GM12878 (cell line): ENCODE results near the gene CACNA2D4. TPM values are rescaled to one million over a fixed set of nuclear protein-coding genes. Genes with fewer than 3 reads are reported as not detected.

Experiments
- ATAC-seq: fragments of 200-7000 bp; cut with Tn5 transposase; 3 replicates; pipeline ENCODE4 v1.9.1; 2020; ENCODE audit warnings: mild to moderate bottlenecking, moderate library complexity
- BruUV-seq: library from RNA; stranded (reverse); fragments of 400-500 nt; replicated peaks from 2 replicates; lab custom pipeline; 2021; lab: Mats Ljungman, UMichigan
- CTCF ChIA-PET: fragments of 300-600 bp; sonication (Branson Sonifier 250); formaldehyde crosslinking; extraction: SDS; loops from one replicate; lab custom pipeline; 2021; ENCODE audit warnings: inconsistent platforms; lab: Yijun Ruan, JAX
- POLR2A ChIA-PET: fragments of 350-600 bp; formaldehyde crosslinking; extraction: SDS; loops from one replicate; lab custom pipeline; 2021; ENCODE audit warnings: inconsistent platforms; lab: Charles Lee
- RAD21 ChIA-PET: fragments of 300-600 bp; sonication (Branson Sonifier 250); formaldehyde crosslinking; loops from one replicate; lab custom pipeline; 2023; ENCODE audit warnings: antibody characterized with exemption; ENCODE audit not compliant: unreplicated experiment; lab: Charles Lee
- SMC1A ChIA-PET: fragments of 300-600 bp; sonication (Branson Sonifier 250); formaldehyde crosslinking; loops from one replicate; lab custom pipeline; 2023; ENCODE audit not compliant: unreplicated experiment, uncharacterized antibody; lab: Charles Lee
- DNase-seq: peaks from one replicate; pipeline ENCODE4 v3.0.0-alpha.2; 2011; ENCODE audit warnings: low read depth, low spot score
- FAIRE-seq: peaks from 3 replicates; lab custom pipeline; 2011; peaks lifted over from hg19 to GRCh38; lab: Jason Lieb, UNC
- H2AFZ ChIP-seq: 2 replicates; pipeline ENCODE4 v1.6.0; 2011; ENCODE audit warnings: low read depth, low read length, control low read depth; ENCODE audit not compliant: control insufficient read depth
- H3K27ac ChIP-seq: 2 replicates; pipeline ENCODE4 v1.5.1; 2011; ENCODE audit warnings: control low read depth; ENCODE audit not compliant: control insufficient read depth, insufficient read depth
- H3K27me3 ChIP-seq, 2 experiments: replicated peaks in 1 of 2; 2 replicates each; pipeline versions ENCODE4 v1.6.0 to v1.6.1; 2011; ENCODE audit warnings: low read length in 1 of 2; ENCODE audit not compliant: control insufficient read depth in 2 of 2, insufficient read depth in 2 of 2
- H3K36me3 ChIP-seq, 2 experiments: 2 replicates each; pipeline ENCODE4 v1.5.1; 2011; ENCODE audit warnings: low read length in 1 of 2; ENCODE audit not compliant: control insufficient read depth in 2 of 2, insufficient read depth in 2 of 2
- H3K4me1 ChIP-seq: 2 replicates; pipeline ENCODE4 v1.6.1; 2011; ENCODE audit warnings: mild to moderate bottlenecking, low read length, moderate library complexity, mixed read lengths; ENCODE audit not compliant: control insufficient read depth, insufficient read depth
- H3K4me2 ChIP-seq: 2 replicates; pipeline ENCODE4 v1.6.0; 2011; ENCODE audit warnings: control low read depth; ENCODE audit not compliant: control insufficient read depth, insufficient read depth
- H3K4me3 ChIP-seq: fragments of 200-600 bp; sonication (generic); 2 replicates; pipeline ENCODE4 v1.5.1; 2016
- H3K79me2 ChIP-seq: 2 replicates; pipeline ENCODE4 v1.6.0; 2011; ENCODE audit warnings: low read length; ENCODE audit not compliant: control insufficient read depth, insufficient read depth
- H3K9ac ChIP-seq: 2 replicates; pipeline ENCODE4 v1.8.0; 2011; ENCODE audit warnings: low read length, control low read depth, mixed read lengths; ENCODE audit not compliant: control insufficient read depth, insufficient read depth
- H3K9me3 ChIP-seq: replicated peaks from 3 replicates; pipeline ENCODE4 v1.5.1; 2011; ENCODE audit warnings: mild to moderate bottlenecking, low read length; ENCODE audit not compliant: control insufficient read depth, insufficient read depth
- H4K20me1 ChIP-seq: 2 replicates; pipeline ENCODE4 v1.6.0; 2011; ENCODE audit not compliant: control insufficient read depth, insufficient read depth
- CHD1 ChIP-seq: IDR thresholded peaks from 2 replicates; pipeline ENCODE4 v1.6.1; 2012; ENCODE audit warnings: low read depth, low read length, improper control_type of control experiment
- CHD4 ChIP-seq: fragments of 200-600 bp; sonication (generic); IDR thresholded peaks from 2 replicates; pipeline ENCODE4 v1.6.1; 2016; ENCODE audit warnings: mild to moderate bottlenecking
- POLR2A ChIP-seq: IDR thresholded peaks from 2 replicates; pipeline ENCODE4 v1.6.1; 2011; ENCODE audit warnings: low read depth, mild to moderate bottlenecking, low read length
- SPI1 ChIP-seq: IDR thresholded peaks from 2 replicates; pipeline ENCODE4 v1.6.1; 2011; ENCODE audit warnings: low read depth, mild to moderate bottlenecking, low read length, moderate library complexity, borderline replicate concordance; ENCODE audit not compliant: insufficient read depth
- SRF ChIP-seq, 2 experiments: IDR thresholded peaks; 2 replicates each; pipeline ENCODE4 v1.6.1; 2011; ENCODE audit warnings: low read depth in 2 of 2, low read length in 2 of 2, mild to moderate bottlenecking in 1 of 2, moderate library complexity in 1 of 2
- WRNIP1 ChIP-seq: IDR thresholded peaks from 2 replicates; pipeline ENCODE4 v1.6.1; 2011; ENCODE audit warnings: low read depth, low read length, improper control_type of control experiment, borderline replicate concordance
- WGBS: methylation state at CpG from one replicate; pipeline ENCODE4 v1.1.6; 2016; ENCODE audit warnings: low lambda C conversion rate; ENCODE audit not compliant: insufficient replicate concordance, insufficient coverage; ENCODE audit errors: missing lambda C conversion rate; 5-methylcytosine and 5-hydroxymethylcytosine counted together
- in situ Hi-C: fragments of 300-500 bp; cut with MboI; formaldehyde crosslinking; loops from 9 replicates; pipeline ENCODE4 v1.14.3; 2018; ENCODE audit warnings: mixed read lengths
- intact Hi-C: fragments of 100-400 bp; cut with micrococcal nuclease; formaldehyde crosslinking; loops from one replicate; pipeline ENCODE4 v1.14.2; 2022; ENCODE audit not compliant: unreplicated experiment
- polyA plus RNA-seq, 11 experiments: library from polyadenylated mRNA; depleted of rRNA in 4 of 11; unstranded in 6 of 11; stranded (reverse) in 5 of 11; fragments of >200 nt; fragmentation: Nextera tagmentation in 4 of 11; fragmentation: Illumina TruSeq in 1 of 11; extraction: Ambion mirVana in 4 of 11; extraction: Trizol in 1 of 11; gene quantifications; 1 replicate in 1 of 11; 2 replicates in 10 of 11; pipeline versions ENCODE4 v1.2.1 to v1.2.3, GENCODE V29; 2011 to 2016; ENCODE audit warnings: inconsistent platforms in 2 of 11, missing spikeins in 2 of 11, low read depth in 1 of 11
- total RNA-seq, 4 experiments: library from RNA; depleted of rRNA in 3 of 4; stranded (reverse); fragments of >200 nt in 3 of 4; fragmentation: Illumina TruSeq in 1 of 4; extraction: Trizol in 1 of 4; gene quantifications; 2 replicates each; pipeline versions ENCODE4 v1.2.1 to v1.2.3, GENCODE V29; 2013 to 2021
- TF ChIP-seq, protein P1 (sequence below): fragments of 450-650 bp; IDR thresholded peaks from 2 replicates; pipeline ENCODE4 v1.6.1; 2017; ENCODE audit warnings: mild to moderate bottlenecking, moderate library complexity
- TF ChIP-seq, protein P2 (sequence below): fragments of 450-650 bp; IDR thresholded peaks from 2 replicates; pipeline ENCODE4 v1.6.1; 2018; ENCODE audit warnings: borderline replicate concordance, mild to moderate bottlenecking; ENCODE audit not compliant: partially characterized antibody
- TF ChIP-seq, protein P3 (sequence below): IDR thresholded peaks from 2 replicates; pipeline ENCODE4 v1.6.1; 2011; ENCODE audit warnings: mild to moderate bottlenecking, low read depth, low read length, moderate library complexity; ENCODE audit not compliant: insufficient replicate concordance
- TF ChIP-seq, protein P4 (sequence below): IDR thresholded peaks from 2 replicates; pipeline ENCODE4 v1.6.1; 2011; ENCODE audit warnings: borderline replicate concordance, low read depth, mild to moderate bottlenecking, moderate library complexity, mixed read lengths, low read length; ENCODE audit not compliant: insufficient read depth; ENCODE audit errors: extremely low read length

CACNA2D4 gene
- total and polyA plus RNA-seq, 10 of the 15 experiments (the other 5 are each of a cell fraction or from before 2014, with no cell fraction given): 0.03 to 1.0 (median 0.65) TPM

DNA sequence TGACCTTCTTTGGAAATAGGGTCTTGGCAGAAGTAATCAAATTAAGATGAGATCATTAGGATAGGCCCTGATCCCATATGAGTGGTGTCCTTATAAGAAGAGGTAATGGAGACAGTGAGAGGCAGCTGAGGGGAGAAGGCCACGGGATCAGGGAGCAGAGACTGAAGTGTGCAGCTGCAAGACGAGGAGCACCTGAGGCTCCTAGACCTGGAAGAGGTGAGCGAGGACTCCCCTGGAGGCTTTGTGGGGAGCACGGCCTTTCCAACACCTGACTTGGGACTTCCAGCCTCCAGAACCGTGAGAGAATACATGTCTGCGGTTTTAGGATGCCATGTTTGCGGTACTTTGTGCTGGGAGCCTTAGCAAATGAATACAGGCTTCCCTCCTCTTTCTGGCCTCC is 60.6 kb downstream of the CACNA2D4 start (continued):
- TF ChIP-seq, protein P1, sequence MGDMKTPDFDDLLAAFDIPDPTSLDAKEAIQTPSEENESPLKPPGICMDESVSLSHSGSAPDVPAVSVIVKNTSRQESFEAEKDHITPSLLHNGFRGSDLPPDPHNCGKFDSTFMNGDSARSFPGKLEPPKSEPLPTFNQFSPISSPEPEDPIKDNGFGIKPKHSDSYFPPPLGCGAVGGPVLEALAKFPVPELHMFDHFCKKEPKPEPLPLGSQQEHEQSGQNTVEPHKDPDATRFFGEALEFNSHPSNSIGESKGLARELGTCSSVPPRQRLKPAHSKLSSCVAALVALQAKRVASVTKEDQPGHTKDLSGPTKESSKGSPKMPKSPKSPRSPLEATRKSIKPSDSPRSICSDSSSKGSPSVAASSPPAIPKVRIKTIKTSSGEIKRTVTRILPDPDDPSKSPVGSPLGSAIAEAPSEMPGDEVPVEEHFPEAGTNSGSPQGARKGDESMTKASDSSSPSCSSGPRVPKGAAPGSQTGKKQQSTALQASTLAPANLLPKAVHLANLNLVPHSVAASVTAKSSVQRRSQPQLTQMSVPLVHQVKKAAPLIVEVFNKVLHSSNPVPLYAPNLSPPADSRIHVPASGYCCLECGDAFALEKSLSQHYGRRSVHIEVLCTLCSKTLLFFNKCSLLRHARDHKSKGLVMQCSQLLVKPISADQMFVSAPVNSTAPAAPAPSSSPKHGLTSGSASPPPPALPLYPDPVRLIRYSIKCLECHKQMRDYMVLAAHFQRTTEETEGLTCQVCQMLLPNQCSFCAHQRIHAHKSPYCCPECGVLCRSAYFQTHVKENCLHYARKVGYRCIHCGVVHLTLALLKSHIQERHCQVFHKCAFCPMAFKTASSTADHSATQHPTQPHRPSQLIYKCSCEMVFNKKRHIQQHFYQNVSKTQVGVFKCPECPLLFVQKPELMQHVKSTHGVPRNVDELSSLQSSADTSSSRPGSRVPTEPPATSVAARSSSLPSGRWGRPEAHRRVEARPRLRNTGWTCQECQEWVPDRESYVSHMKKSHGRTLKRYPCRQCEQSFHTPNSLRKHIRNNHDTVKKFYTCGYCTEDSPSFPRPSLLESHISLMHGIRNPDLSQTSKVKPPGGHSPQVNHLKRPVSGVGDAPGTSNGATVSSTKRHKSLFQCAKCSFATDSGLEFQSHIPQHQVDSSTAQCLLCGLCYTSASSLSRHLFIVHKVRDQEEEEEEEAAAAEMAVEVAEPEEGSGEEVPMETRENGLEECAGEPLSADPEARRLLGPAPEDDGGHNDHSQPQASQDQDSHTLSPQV: no peak
- TF ChIP-seq, protein P2, sequence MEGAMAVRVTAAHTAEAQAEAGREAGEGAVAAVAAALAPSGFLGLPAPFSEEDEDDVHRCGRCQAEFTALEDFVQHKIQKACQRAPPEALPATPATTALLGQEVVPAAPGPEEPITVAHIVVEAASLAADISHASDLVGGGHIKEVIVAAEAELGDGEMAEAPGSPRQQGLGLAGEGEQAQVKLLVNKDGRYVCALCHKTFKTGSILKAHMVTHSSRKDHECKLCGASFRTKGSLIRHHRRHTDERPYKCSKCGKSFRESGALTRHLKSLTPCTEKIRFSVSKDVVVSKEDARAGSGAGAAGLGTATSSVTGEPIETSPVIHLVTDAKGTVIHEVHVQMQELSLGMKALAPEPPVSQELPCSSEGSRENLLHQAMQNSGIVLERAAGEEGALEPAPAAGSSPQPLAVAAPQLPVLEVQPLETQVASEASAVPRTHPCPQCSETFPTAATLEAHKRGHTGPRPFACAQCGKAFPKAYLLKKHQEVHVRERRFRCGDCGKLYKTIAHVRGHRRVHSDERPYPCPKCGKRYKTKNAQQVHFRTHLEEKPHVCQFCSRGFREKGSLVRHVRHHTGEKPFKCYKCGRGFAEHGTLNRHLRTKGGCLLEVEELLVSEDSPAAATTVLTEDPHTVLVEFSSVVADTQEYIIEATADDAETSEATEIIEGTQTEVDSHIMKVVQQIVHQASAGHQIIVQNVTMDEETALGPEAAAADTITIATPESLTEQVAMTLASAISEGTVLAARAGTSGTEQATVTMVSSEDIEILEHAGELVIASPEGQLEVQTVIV: no peak
- TF ChIP-seq SRF (IDR thresholded peaks at IDR 0.05; ENCODE audit: low read depth in 2 of 2, low read length in 2 of 2): no peak

DNA sequence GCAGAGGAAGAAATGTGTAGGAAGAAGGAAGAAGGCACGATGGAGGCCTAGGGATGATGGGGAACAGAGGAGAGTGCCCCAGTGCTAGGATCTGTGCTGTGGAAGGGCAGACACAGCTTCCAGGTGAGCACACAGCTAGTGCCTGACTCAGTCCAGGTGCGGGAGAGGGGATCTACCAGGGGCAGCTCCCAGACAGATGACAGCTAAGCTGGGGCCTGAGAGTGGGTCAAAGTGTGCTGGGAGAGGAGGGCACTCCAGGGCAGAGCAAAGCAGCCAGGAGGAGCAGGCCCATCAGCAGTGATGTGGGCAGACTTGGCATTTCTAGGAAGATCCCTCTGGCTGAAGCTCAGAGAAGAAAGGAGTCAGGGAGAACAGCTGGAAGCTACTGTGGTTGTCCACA is 61.4 kb downstream of the CACNA2D4 start:
- no peak overlapping the region for H3K4me2 ChIP-seq
- H3K36me3 ChIP-seq: no peaks in the 10 kb centered on the region
- ChIA-PET SMC1A (no interaction called here), CTCF (interaction anchor here (1.1 kb wide), 1 partner anchor 66 kb away, joined by 3 read pairs; no protein-coding TSS in a partner anchor), POLR2A (no interaction called here), RAD21 (no interaction called here)
- no peaks in the 10 kb centered on the region for H3K9me3 ChIP-seq
- DNase-seq: no peak
- H3K4me3 ChIP-seq: no peak overlapping the region
- in situ Hi-C loops: no loop called here
- H2AFZ ChIP-seq: no peak overlapping the region
- no peaks in the 10 kb centered on the region for H3K4me1 ChIP-seq
- FAIRE-seq: no peak
- no peak overlapping the region for H3K27ac ChIP-seq
- no peak for ATAC-seq
- no peak overlapping the region for H3K9ac ChIP-seq
- intact Hi-C loops: no loop called here
- no peaks in the 10 kb centered on the region for H3K79me2 ChIP-seq
- peaks cover 3% of the 10 kb centered on the region in 2 experiments; a peak in 3 of 4 replicates for H3K27me3 ChIP-seq
- no TSS peak for BruUV-seq
- WGBS: 14% methylated on average over 2 of the region's 2 CpGs
- H4K20me1 ChIP-seq: no peaks in the 10 kb centered on the region
- TF ChIP-seq, protein P3, sequence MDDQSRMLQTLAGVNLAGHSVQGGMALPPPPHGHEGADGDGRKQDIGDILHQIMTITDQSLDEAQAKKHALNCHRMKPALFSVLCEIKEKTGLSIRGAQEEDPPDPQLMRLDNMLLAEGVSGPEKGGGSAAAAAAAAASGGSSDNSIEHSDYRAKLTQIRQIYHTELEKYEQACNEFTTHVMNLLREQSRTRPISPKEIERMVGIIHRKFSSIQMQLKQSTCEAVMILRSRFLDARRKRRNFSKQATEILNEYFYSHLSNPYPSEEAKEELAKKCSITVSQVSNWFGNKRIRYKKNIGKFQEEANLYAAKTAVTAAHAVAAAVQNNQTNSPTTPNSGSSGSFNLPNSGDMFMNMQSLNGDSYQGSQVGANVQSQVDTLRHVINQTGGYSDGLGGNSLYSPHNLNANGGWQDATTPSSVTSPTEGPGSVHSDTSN: no peak
- TF ChIP-seq, protein P2: no peak
- no peak for TF ChIP-seq SPI1
- TF ChIP-seq, protein P4, sequence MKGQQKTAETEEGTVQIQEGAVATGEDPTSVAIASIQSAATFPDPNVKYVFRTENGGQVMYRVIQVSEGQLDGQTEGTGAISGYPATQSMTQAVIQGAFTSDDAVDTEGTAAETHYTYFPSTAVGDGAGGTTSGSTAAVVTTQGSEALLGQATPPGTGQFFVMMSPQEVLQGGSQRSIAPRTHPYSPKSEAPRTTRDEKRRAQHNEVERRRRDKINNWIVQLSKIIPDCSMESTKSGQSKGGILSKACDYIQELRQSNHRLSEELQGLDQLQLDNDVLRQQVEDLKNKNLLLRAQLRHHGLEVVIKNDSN: no peak
- TF ChIP-seq POLR2A: no peak
- no peak for TF ChIP-seq WRNIP1
- TF ChIP-seq CHD1: no peak
- TF ChIP-seq CHD4: no peak
